Stimulated activated CD8-positive, alpha-beta memory T cell treated with anti-CD3 and anti-CD28 coated beads, Interleukin-12 subunit alpha, Interleukin-12 subunit beta, amount 100 ng/mL, for 24 hours (primary cell): ENCODE measurements around the gene POLR2I.
"Not testable (repeated sequence)": the region's sequence is repeated elsewhere in the genome, so short reads cannot be mapped to it uniquely, and the experiment has no call there.

Source experiments
- DNase-seq: peaks from one replicate; pipeline ENCODE4 v3.0.0-alpha.2; 2020; ENCODE audit errors: extremely low read depth

The POLR2I gene

GRCh38 chr19:36101550-36102327 is 12.9 kb downstream of the POLR2I start:
- no peak for DNase-seq

- no peak for DNase-seq
Measured at GRCh38 chr19:36100476-36100875, 14.2 kb downstream of the POLR2I start.

GRCh38 chr19:36099166-36099785 is 15.4 kb downstream of the POLR2I start:
- DNase-seq, result no peak

GRCh38 chr19:36097036-36097435 is 17.6 kb downstream of the POLR2I start:
- no peak for DNase-seq

- DNase-seq, result no peak
Measured at GRCh38 chr19:36093687-36094086, 21.0 kb downstream of the POLR2I start.

- no peak for DNase-seq
Measured at GRCh38 chr19:36093146-36093662, 21.5 kb downstream of the POLR2I start.

GRCh38 chr19:36092566-36092965 is 22.1 kb downstream of the POLR2I start:
- no peak for DNase-seq

GRCh38 chr19:36090910-36091695 is 23.6 kb downstream of the POLR2I start:
- DNase-seq, result no peak

- no peak for DNase-seq
Measured at GRCh38 chr19:36089847-36090246, 24.8 kb downstream of the POLR2I start.

- DNase-seq, result no peak
Measured at GRCh38 chr19:36086326-36086725, 28.3 kb downstream of the POLR2I start.

GRCh38 chr19:36084231-36085009 is 30.3 kb downstream of the POLR2I start:
- DNase-seq, result no peak

GRCh38 chr19:36082916-36083315 is 31.8 kb downstream of the POLR2I start:
- DNase-seq, result no peak

- DNase-seq, result no peak
Measured at GRCh38 chr19:36081894-36082293, 32.8 kb downstream of the POLR2I start.

- no peak for DNase-seq
Measured at GRCh38 chr19:36081385-36081784, 33.3 kb downstream of the POLR2I start.

GRCh38 chr19:36079389-36079945 is 35.2 kb downstream of the POLR2I start:
- DNase-seq, result no peak

- DNase-seq, result no peak
Measured at GRCh38 chr19:36073121-36073876, 41.4 kb downstream of the POLR2I start.

GRCh38 chr19:36072081-36072480 is 42.6 kb downstream of the POLR2I start:
- no peak for DNase-seq

- not testable (repeated sequence) for DNase-seq
Measured at GRCh38 chr19:36068810-36069499, 45.7 kb downstream of the POLR2I start.

GRCh38 chr19:36067681-36068080 is 47.0 kb downstream of the POLR2I start:
- DNase-seq, result no peak

GRCh38 chr19:36064826-36065225 is 49.8 kb downstream of the POLR2I start:
- no peak for DNase-seq
